Measurements from ENCODE around the gene AASDHPPT. TPM values are rescaled to one million over a fixed set of nuclear protein-coding genes. Genes with fewer than 3 reads are reported as not detected.
"Not testable (repeated sequence)": the region's sequence is repeated elsewhere in the genome, so short reads cannot be mapped to it uniquely, and the experiment has no call there.

AASDHPPT gene
- total and polyA plus RNA-seq, 4 donors = 13.1 to 29.9 (median 21.6) TPM

GRCh38 chr11:106051103-106051502, 26.4 kb upstream of the AASDHPPT start:
- Histone ChIP-seq H3K9ac (ENCODE audit: low read depth in 1 of 2, low read length in 2 of 2) (no peak overlapping the region), H3K36me3 (ENCODE audit: control insufficient read depth in 4 of 4, insufficient read depth in 3 of 4, low read depth in 1 of 4, low read length in 3 of 4) (no peaks in the 10 kb centered on the region), H3K9me3 (ENCODE audit: control insufficient read depth in 4 of 4, low read length in 3 of 4) (no peaks in the 10 kb centered on the region), H3K4me3 (ENCODE audit: low read depth in 1 of 3, low read length in 3 of 3) (no peak overlapping the region), H3K4me1 (ENCODE audit: control insufficient read depth in 4 of 4, insufficient read depth in 4 of 4, low read length in 3 of 4) (peaks cover 0 to 1% (median 0%) of the 10 kb centered on the region in 4 donors), H3K27me3 (ENCODE audit: control insufficient read depth in 4 of 4, insufficient read depth in 4 of 4, low read length in 3 of 4) (no peaks in the 10 kb centered on the region), H3K27ac (ENCODE audit: low read depth in 1 of 2, low read length in 2 of 2) (no peak overlapping the region)
- 71% methylated on average over 2 of the region's 2 CpGs for WGBS
- TF ChIP-seq EGR1 (IDR thresholded peaks at IDR 0.05; ENCODE audit: low read depth in 2 of 2) (no peak), RXRA (IDR thresholded peaks at IDR 0.05) (no peak), SP1 (IDR thresholded peaks at IDR 0.05) (no peak), NR2F2 (IDR thresholded peaks at IDR 0.05) (no peak), ATF3 (IDR thresholded peaks at IDR 0.05) (no peak), TAF1 (conservative IDR thresholded peaks at IDR 0.05) (no peak), YY1 (IDR thresholded peaks at IDR 0.05) (no peak), FOXA1 (IDR thresholded peaks at IDR 0.05) (no peak), HNF4G (IDR thresholded peaks at IDR 0.05) (no peak), FOXA2 (IDR thresholded peaks at IDR 0.05) (no peak), RAD21 (IDR thresholded peaks at IDR 0.05) (no peak), HNF4A (conservative IDR thresholded peaks at IDR 0.05) (no peak), GABPA (IDR thresholded peaks at IDR 0.05 in 1 of 2, conservative IDR thresholded peaks at IDR 0.05 in 1 of 2) (no peak), REST (IDR thresholded peaks at IDR 0.05) (no peak), JUND (IDR thresholded peaks at IDR 0.05) (no peak)
- TF ChIP-seq, protein P1, sequence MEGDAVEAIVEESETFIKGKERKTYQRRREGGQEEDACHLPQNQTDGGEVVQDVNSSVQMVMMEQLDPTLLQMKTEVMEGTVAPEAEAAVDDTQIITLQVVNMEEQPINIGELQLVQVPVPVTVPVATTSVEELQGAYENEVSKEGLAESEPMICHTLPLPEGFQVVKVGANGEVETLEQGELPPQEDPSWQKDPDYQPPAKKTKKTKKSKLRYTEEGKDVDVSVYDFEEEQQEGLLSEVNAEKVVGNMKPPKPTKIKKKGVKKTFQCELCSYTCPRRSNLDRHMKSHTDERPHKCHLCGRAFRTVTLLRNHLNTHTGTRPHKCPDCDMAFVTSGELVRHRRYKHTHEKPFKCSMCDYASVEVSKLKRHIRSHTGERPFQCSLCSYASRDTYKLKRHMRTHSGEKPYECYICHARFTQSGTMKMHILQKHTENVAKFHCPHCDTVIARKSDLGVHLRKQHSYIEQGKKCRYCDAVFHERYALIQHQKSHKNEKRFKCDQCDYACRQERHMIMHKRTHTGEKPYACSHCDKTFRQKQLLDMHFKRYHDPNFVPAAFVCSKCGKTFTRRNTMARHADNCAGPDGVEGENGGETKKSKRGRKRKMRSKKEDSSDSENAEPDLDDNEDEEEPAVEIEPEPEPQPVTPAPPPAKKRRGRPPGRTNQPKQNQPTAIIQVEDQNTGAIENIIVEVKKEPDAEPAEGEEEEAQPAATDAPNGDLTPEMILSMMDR (IDR thresholded peaks at IDR 0.05; ENCODE audit: low read depth, low read length, missing input control) = no peak
- TF ChIP-seq, protein P2, sequence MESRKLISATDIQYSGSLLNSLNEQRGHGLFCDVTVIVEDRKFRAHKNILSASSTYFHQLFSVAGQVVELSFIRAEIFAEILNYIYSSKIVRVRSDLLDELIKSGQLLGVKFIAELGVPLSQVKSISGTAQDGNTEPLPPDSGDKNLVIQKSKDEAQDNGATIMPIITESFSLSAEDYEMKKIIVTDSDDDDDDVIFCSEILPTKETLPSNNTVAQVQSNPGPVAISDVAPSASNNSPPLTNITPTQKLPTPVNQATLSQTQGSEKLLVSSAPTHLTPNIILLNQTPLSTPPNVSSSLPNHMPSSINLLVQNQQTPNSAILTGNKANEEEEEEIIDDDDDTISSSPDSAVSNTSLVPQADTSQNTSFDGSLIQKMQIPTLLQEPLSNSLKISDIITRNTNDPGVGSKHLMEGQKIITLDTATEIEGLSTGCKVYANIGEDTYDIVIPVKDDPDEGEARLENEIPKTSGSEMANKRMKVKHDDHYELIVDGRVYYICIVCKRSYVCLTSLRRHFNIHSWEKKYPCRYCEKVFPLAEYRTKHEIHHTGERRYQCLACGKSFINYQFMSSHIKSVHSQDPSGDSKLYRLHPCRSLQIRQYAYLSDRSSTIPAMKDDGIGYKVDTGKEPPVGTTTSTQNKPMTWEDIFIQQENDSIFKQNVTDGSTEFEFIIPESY (IDR thresholded peaks at IDR 0.05) = no peak
- TF ChIP-seq, protein P3, sequence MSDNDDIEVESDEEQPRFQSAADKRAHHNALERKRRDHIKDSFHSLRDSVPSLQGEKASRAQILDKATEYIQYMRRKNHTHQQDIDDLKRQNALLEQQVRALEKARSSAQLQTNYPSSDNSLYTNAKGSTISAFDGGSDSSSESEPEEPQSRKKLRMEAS (IDR thresholded peaks at IDR 0.05) = no peak
- DNase-seq (ENCODE audit: low spot score) = no peak

- H3K4me1 ChIP-seq (ENCODE audit: control insufficient read depth in 4 of 4, insufficient read depth in 4 of 4, low read length in 3 of 4); H3K4me3 ChIP-seq (ENCODE audit: low read depth in 1 of 3, low read length in 3 of 3); DNase-seq (ENCODE audit: low spot score); H3K36me3 ChIP-seq (ENCODE audit: control insufficient read depth in 4 of 4, insufficient read depth in 3 of 4, low read depth in 1 of 4, low read length in 3 of 4); H3K27me3 ChIP-seq (ENCODE audit: control insufficient read depth in 4 of 4, insufficient read depth in 4 of 4, low read length in 3 of 4); H3K27ac ChIP-seq (ENCODE audit: low read depth in 1 of 2, low read length in 2 of 2); H3K9me3 ChIP-seq (ENCODE audit: control insufficient read depth in 4 of 4, low read length in 3 of 4); H3K9ac ChIP-seq (ENCODE audit: low read depth in 1 of 2, low read length in 2 of 2): not testable (repeated sequence)
- WGBS = 98% methylated on average over 14 of the region's 14 CpGs
Measured at GRCh38 chr11:106058377-106058776, 19.1 kb upstream of the AASDHPPT start.
